ENCODE data around the gene TECPR2. TPM values are rescaled to one million over a fixed set of nuclear protein-coding genes. Genes with fewer than 3 reads are reported as not detected.
A peak's percentile ranks its signal among the peaks of the same experiment; 100 is the strongest.

Gene TECPR2
- total and polyA plus RNA-seq, 2 of the 13 experiments (the other 11 are each of a cell fraction or from before 2014, with no cell fraction given), result 3.5 to 5.7 TPM

GRCh38 chr14:102503641-102504327, 141.0 kb downstream of the TECPR2 start:
- in situ Hi-C loops (cut with HindIII; ENCODE audit: extremely low pct_ligation_motif_present, low pct_unique_long_range_greater_than_20kb) (no loop called here), intact Hi-C loops (cut with micrococcal nuclease; ENCODE audit: unreplicated experiment) (no loop called here)
- ChIA-PET POLR2A (no interaction called here), CTCF (ENCODE audit: low intra/inter-chr PET ratio, low total read pairs) (no interaction called here)
- H3K36me3 ChIP-seq (replicated peaks in 1 of 2; ENCODE audit: control insufficient read depth in 1 of 2, insufficient read depth in 2 of 2, low read length in 2 of 2), result peaks cover 6 to 13% of the 10 kb centered on the region in 2 experiments; a peak in 2 of 5 replicates
- TF ChIP-seq ZKSCAN1 (IDR thresholded peaks at IDR 0.05; ENCODE audit: low read length) (no peak), ATF7-NPFF (CRISPR knock-in tag; IDR thresholded peaks at IDR 0.05; ENCODE audit: low read depth) (no peak), ZNF780A (CRISPR knock-in tag; IDR thresholded peaks at IDR 0.05) (no peak), MTF1 (CRISPR knock-in tag; IDR thresholded peaks at IDR 0.05) (no peak), POLR2A (IDR thresholded peaks at IDR 0.05; ENCODE audit: insufficient read depth in 1 of 2, low read depth in 2 of 2, low read length in 2 of 2) (0 out of 4 replicates have a peak, but pooled peaks of 1 of the 2 experiments have one; percentile 9), THAP8 (CRISPR knock-in tag; IDR thresholded peaks at IDR 0.05; ENCODE audit: borderline replicate concordance) (no peak), NONO (IDR thresholded peaks at IDR 0.05) (no peak), NONO (CRISPR knock-in tag; conservative IDR thresholded peaks at IDR 0.05) (0 out of 2 replicates have a peak, but pooled peaks have one; percentile 20)
- H2AFZ ChIP-seq (ENCODE audit: low read length), result no peak overlapping the region
- H3K4me2 ChIP-seq (ENCODE audit: low read depth, low read length), result no peak overlapping the region
- no peak for DNase-seq (ENCODE audit: low spot score)
- H4K20me1 ChIP-seq (ENCODE audit: insufficient read depth, low read length), result no peaks in the 10 kb centered on the region
- H3K4me1 ChIP-seq (ENCODE audit: insufficient read depth, low read length), result peaks cover 9% of the 10 kb centered on the region
- no TSS peak for BruUV-seq (replicated peaks)
- H3K4me3 ChIP-seq (replicated peaks in 1 of 3; ENCODE audit: insufficient read depth in 1 of 3, low read depth in 2 of 3, low read length in 3 of 3), result no peak overlapping the region
- no peak for FAIRE-seq
- H3K27ac ChIP-seq (ENCODE audit: extremely low read length, insufficient read depth, low read length), result no peak overlapping the region
- WGBS (ENCODE audit: low lambda C conversion rate), result 68% methylated on average over 11 of the region's 12 CpGs
- ATAC-seq, result peak; percentile 9; the same call in 1 of the 3 replicates
- no peaks in the 10 kb centered on the region for H3K9me3 ChIP-seq (ENCODE audit: low read length)
- H3K79me2 ChIP-seq (ENCODE audit: insufficient read depth, low read length), result no peaks in the 10 kb centered on the region
- H3K27me3 ChIP-seq (ENCODE audit: control insufficient read depth in 1 of 2, insufficient read depth in 2 of 2, low read length in 2 of 2), result no peaks in the 10 kb centered on the region; a peak in 2 of 5 replicates
- H3K9ac ChIP-seq (ENCODE audit: insufficient read depth, low read depth, low read length), result no peak overlapping the region
